Raji (cell line): ENCODE results near the gene MYBPC1.

Experiments used
- POLR2A ChIP-seq: IDR thresholded peaks from 2 replicates; pipeline ENCODE4 v1.6.1; 2011; ENCODE audit warnings: low read depth, low read length, control low read depth; ENCODE audit not compliant: insufficient read depth

Gene MYBPC1, protein sequence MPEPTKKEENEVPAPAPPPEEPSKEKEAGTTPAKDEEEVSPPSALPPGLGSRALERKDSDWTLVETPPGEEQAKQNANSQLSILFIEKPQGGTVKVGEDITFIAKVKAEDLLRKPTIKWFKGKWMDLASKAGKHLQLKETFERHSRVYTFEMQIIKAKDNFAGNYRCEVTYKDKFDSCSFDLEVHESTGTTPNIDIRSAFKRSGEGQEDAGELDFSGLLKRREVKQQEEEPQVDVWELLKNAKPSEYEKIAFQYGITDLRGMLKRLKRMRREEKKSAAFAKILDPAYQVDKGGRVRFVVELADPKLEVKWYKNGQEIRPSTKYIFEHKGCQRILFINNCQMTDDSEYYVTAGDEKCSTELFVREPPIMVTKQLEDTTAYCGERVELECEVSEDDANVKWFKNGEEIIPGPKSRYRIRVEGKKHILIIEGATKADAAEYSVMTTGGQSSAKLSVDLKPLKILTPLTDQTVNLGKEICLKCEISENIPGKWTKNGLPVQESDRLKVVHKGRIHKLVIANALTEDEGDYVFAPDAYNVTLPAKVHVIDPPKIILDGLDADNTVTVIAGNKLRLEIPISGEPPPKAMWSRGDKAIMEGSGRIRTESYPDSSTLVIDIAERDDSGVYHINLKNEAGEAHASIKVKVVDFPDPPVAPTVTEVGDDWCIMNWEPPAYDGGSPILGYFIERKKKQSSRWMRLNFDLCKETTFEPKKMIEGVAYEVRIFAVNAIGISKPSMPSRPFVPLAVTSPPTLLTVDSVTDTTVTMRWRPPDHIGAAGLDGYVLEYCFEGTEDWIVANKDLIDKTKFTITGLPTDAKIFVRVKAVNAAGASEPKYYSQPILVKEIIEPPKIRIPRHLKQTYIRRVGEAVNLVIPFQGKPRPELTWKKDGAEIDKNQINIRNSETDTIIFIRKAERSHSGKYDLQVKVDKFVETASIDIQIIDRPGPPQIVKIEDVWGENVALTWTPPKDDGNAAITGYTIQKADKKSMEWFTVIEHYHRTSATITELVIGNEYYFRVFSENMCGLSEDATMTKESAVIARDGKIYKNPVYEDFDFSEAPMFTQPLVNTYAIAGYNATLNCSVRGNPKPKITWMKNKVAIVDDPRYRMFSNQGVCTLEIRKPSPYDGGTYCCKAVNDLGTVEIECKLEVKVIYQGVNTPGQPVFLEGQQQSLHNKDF

GRCh38 chr12:101594700-101595099 lies at the start of gene MYBPC1:
Gene MYBPC1, plus strand, starts transcription at chr12:101594971. Its CDS starts 100 bp downstream, at chr12:101595071.
- no peak for TF ChIP-seq POLR2A

DNA sequence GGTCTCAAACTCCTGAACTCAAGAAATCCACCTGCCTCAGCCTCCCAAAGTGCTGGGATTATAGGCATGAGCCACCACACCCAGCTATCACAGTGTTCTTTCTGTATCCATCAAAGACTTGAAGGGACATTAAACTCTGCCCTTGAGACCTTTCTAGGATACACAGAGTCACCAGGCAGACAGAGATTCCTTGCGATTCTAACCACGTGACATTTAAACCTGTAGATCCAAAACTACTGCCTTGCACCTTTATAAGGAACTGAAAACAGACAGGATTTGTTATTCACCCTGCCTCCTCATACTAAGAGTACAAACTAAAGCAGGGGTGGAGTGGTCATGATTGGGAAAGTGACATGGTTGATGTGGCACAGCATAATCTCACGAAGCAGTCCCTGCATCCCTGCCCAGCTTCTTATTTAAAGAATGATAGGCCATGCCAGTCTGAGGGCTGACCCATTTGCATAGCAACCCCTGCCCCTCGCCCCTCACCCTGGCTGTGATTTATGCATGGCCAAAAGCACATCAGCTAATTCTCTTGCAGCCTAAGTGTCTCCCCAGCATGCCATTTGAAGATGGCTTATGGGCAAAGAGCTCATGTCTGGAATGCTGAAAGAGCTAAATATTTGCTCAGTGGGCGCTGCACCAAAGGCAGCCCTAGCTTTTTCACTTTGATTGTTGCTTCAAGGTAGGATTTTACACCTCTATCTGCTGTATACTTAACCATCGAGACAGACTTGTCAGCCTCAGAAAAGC lies 43.2 kb upstream of the MYBPC1 start:
- no peak for TF ChIP-seq POLR2A

- no peak for TF ChIP-seq POLR2A
Observed at GRCh38 chr12:101552277-101552676, 42.5 kb upstream of the MYBPC1 start.

DNA sequence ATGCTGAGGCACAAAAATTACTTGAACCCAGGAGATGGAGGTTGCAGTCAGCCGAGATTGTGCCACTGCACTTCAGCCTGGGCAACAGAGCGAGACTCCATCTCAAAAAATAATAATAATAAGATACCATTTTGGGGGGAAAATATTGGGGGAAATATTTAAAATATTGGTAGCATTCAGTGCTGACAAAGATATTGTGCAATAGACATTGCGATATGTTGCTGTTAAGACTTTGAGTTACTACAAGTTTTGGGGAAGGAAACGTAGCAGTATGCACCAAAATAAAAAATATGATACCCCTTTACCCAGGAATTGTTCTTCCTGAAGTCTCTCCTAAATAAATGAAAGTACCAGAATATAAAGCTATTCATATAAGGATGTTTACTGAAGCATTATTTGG lies 37.7 kb upstream of the MYBPC1 start:
- no peak for TF ChIP-seq POLR2A

- TF ChIP-seq POLR2A = no peak
Observed at GRCh38 chr12:101563212-101563611, 31.6 kb upstream of the MYBPC1 start.

GRCh38 chr12:101564912-101565311 lies 29.9 kb upstream of the MYBPC1 start:
- TF ChIP-seq POLR2A = no peak

GRCh38 chr12:101566318-101566717 lies 28.5 kb upstream of the MYBPC1 start:
- no peak for TF ChIP-seq POLR2A

- TF ChIP-seq POLR2A = no peak
Observed at GRCh38 chr12:101567918-101568317, 26.9 kb upstream of the MYBPC1 start.

- no peak for TF ChIP-seq POLR2A
Observed at GRCh38 chr12:101570047-101570446, 24.7 kb upstream of the MYBPC1 start.

DNA sequence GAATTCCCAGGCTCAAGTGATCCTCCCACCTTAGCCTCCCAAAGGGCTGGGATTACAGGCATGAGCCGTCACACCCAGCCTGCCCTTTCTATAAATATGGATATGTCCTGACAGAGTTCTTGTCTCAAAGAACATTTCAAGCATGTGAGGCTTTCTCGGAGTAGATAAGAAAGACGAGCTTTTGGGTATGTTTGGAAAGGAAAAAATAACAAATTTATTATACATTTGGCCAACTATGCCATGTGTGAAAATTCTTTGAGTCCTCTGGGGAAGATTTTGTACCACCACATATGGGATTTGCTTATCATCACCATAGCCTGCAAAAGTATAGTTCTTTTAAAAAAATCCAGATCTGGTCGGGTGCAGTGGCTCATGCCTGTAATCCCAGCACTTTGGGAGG lies 23.7 kb upstream of the MYBPC1 start:
- no peak for TF ChIP-seq POLR2A

GRCh38 chr12:101573743-101574142 lies 21.0 kb upstream of the MYBPC1 start:
- TF ChIP-seq POLR2A = no peak

DNA sequence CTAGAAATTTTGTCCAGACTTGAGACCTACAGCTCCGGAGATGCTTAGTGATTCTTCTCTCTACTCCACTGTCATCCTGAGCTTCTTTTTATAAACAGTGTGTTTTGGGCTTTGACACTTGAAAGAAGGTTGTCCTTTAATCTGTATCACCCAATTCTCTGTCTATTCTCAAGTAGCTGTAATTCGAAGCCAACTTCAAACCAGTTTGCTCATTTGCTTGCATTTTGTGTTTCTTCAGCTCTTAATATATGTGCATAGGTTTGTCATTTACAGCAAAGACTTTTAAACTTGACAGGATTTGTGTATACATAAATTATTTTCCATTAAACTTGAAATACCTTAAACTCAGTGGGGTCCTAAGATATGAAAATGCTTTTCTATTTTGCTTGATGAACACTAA lies 16.4 kb upstream of the MYBPC1 start:
- TF ChIP-seq POLR2A = no peak

- no peak for TF ChIP-seq POLR2A
Observed at GRCh38 chr12:101581190-101581589, 13.6 kb upstream of the MYBPC1 start.

DNA sequence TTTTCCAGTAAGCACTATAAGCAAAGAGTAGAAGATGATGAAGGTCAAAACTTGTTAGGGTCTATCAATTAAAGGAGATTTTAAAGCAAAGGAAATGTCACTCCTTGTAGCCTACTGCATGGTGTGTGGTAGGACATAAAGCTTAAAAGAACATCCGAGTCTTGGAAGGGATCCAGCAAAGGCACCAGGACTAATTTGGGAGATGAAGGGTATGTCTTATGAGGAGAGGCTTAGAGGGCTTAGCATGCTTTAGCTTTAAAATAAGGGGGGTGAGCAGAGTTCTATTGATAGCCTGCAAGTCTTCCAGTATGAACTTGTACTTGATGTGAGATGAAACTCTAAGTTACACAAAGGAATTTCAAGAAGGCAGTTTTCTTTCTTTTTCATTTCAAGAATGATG lies 11.8 kb upstream of the MYBPC1 start:
- TF ChIP-seq POLR2A = no peak

GRCh38 chr12:101590383-101590782 lies 4.4 kb upstream of the MYBPC1 start:
- TF ChIP-seq POLR2A = no peak

DNA sequence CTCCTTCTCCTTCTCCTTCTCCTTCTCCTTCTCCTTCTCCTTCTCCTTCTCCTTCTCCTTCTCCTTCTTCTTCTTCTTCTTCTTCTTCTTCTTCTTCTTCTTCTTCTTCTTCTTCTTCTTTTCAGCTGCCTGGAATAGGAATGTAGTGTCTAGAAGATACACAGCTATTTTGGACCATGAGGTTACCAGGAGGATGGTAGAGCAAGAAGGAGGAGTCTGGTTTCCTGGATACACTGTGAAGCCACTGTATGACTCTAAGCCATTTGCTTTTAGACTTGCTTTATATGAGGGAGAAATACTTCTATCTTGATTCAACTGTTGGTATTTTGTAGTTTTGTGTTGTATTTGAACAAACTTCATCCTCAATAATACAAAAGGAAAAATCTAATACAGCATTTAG lies 3.0 kb upstream of the MYBPC1 start:
- TF ChIP-seq POLR2A = no peak
